HepG2 (cell line): ENCODE results near the gene AGGF1. TPM values are rescaled to one million over a fixed set of nuclear protein-coding genes. Genes with fewer than 3 reads are reported as not detected.

ENCODE experiments used
- ARHGAP35 ChIP-seq: sonication (generic); formaldehyde crosslinking; IDR thresholded peaks from 2 replicates; pipeline ENCODE4 v1.9.0; 2022; ENCODE audit warnings: mild to moderate bottlenecking, inconsistent platforms, moderate library complexity, missing genetic modification reagents, borderline replicate concordance
- EP300 ChIP-seq, 3 experiments: sonication (generic) in 1 of 3; formaldehyde crosslinking in 1 of 3; IDR thresholded peaks; 2 replicates each; pipeline versions ENCODE4 v1.5.1 to v1.6.1; 2011 to 2020; ENCODE audit warnings: low read depth in 2 of 3, low read length in 2 of 3, borderline replicate concordance in 1 of 3, improper control_type of control experiment in 1 of 3, mild to moderate bottlenecking in 1 of 3, missing genetic modification reagents in 1 of 3, moderate library complexity in 1 of 3
- GABPB1 ChIP-seq: IDR thresholded peaks from 2 replicates; pipeline ENCODE4 v1.6.1; 2016; ENCODE audit warnings: mild to moderate bottlenecking, missing genetic modification reagents, moderate library complexity, missing compliant biosample characterization
- HIVEP1 ChIP-seq: sonication (generic); formaldehyde crosslinking; IDR thresholded peaks from 2 replicates; pipeline ENCODE4 v1.4.0; 2020; ENCODE audit warnings: mild to moderate bottlenecking, missing genetic modification reagents
- KDM3A ChIP-seq: IDR thresholded peaks from 2 replicates; pipeline ENCODE4 v1.6.1; 2018; ENCODE audit warnings: low read depth, missing compliant biosample characterization
- KLF16 ChIP-seq, 2 experiments: sonication (generic) in 1 of 2; formaldehyde crosslinking in 1 of 2; IDR thresholded peaks; 2 replicates each; pipeline versions ENCODE4 v1.6.1 to v1.8.0; 2016 to 2023; ENCODE audit warnings: missing genetic modification reagents in 2 of 2, missing compliant biosample characterization in 1 of 2
- MTA1 ChIP-seq: sonication (generic); formaldehyde crosslinking; IDR thresholded peaks from 2 replicates; pipeline ENCODE4 v1.4.0; 2020; ENCODE audit warnings: missing genetic modification reagents, mild to moderate bottlenecking, borderline replicate concordance
- POLR2G ChIP-seq: fragments of 200-400 bp; formaldehyde crosslinking; IDR thresholded peaks from 2 replicates; pipeline ENCODE4 v1.6.1; 2018; ENCODE audit warnings: mild to moderate bottlenecking, low read depth, low read length, moderate library complexity
- RBM39 ChIP-seq: fragments of 200-400 bp; formaldehyde crosslinking; IDR thresholded peaks from one replicate; pipeline ENCODE4 v1.6.1; 2018; ENCODE audit warnings: antibody characterized with exemption, mild to moderate bottlenecking, low read depth, low read length; ENCODE audit not compliant: poor library complexity, severe bottlenecking
- SALL1 ChIP-seq: sonication (generic); formaldehyde crosslinking; IDR thresholded peaks from 2 replicates; pipeline ENCODE4 v1.8.0; 2022; ENCODE audit warnings: mild to moderate bottlenecking, missing genetic modification reagents
- SATB2 ChIP-seq: sonication (generic); formaldehyde crosslinking; IDR thresholded peaks from 2 replicates; pipeline ENCODE4 v1.5.0; 2020; ENCODE audit warnings: missing genetic modification reagents
- SIX1 ChIP-seq: sonication (generic); formaldehyde crosslinking; IDR thresholded peaks from 2 replicates; pipeline ENCODE4 v1.4.0; 2020; ENCODE audit warnings: missing genetic modification reagents, borderline replicate concordance
- TFDP2 ChIP-seq: sonication (generic); formaldehyde crosslinking; IDR thresholded peaks from 2 replicates; pipeline ENCODE4 v1.4.0; 2020; ENCODE audit warnings: missing genetic modification reagents
- THAP9 ChIP-seq: sonication (generic); formaldehyde crosslinking; IDR thresholded peaks from 2 replicates; pipeline ENCODE4; 2020; ENCODE audit warnings: missing genetic modification reagents, mild to moderate bottlenecking, borderline replicate concordance
- ZNF138 ChIP-seq: sonication (generic); formaldehyde crosslinking; IDR thresholded peaks from 2 replicates; pipeline ENCODE4 v1.5.0; 2020; ENCODE audit warnings: mild to moderate bottlenecking, low read depth, missing genetic modification reagents
- ZNF598 ChIP-seq: sonication (generic); formaldehyde crosslinking; IDR thresholded peaks from 2 replicates; pipeline ENCODE4 v1.5.1; 2020; ENCODE audit warnings: mild to moderate bottlenecking, missing genetic modification reagents, borderline replicate concordance
- ZNF879 ChIP-seq: sonication (generic); formaldehyde crosslinking; IDR thresholded peaks from 2 replicates; pipeline ENCODE4 v1.8.1; 2023; ENCODE audit warnings: missing genetic modification reagents
- ZSCAN20 ChIP-seq: sonication (generic); formaldehyde crosslinking; IDR thresholded peaks from 2 replicates; pipeline ENCODE4 v1.4.0; 2020; ENCODE audit warnings: missing genetic modification reagents, mild to moderate bottlenecking, borderline replicate concordance
- polyA plus RNA-seq, 8 experiments: library from polyadenylated mRNA; depleted of rRNA in 3 of 8; stranded (reverse) in 7 of 8; unstranded in 1 of 8; fragments of >200 nt; fragmentation: Illumina TruSeq in 4 of 8; extraction: Trizol in 4 of 8; gene quantifications; 2 replicates each; pipeline versions ENCODE4 v1.2.1 to v1.2.3, GENCODE V29; 2011 to 2016; ENCODE audit warnings: low read depth in 4 of 8, missing spikeins in 1 of 8, mixed read lengths in 1 of 8; ENCODE audit not compliant: insufficient read depth in 1 of 8
- total RNA-seq, 5 experiments: library from RNA; depleted of rRNA; stranded (reverse); fragments of >200 nt; fragmentation: Illumina TruSeq; extraction: Trizol; gene quantifications; 2 replicates each; pipeline ENCODE4 v1.2.3, GENCODE V29; 2016; ENCODE audit warnings: low read depth in 1 of 5
- TF ChIP-seq, protein P1 (sequence below): sonication (generic); formaldehyde crosslinking; conservative IDR thresholded peaks from 2 replicates; pipeline ENCODE4 v1.8.0; 2022; ENCODE audit warnings: low read depth, missing genetic modification reagents
- TF ChIP-seq, protein P2 (sequence below): sonication (generic); formaldehyde crosslinking; IDR thresholded peaks from 2 replicates; pipeline ENCODE4 v1.4.0; 2020; ENCODE audit warnings: mild to moderate bottlenecking, low read depth, missing genetic modification reagents

AGGF1 gene
- total and polyA plus RNA-seq, 2 of the 13 experiments (the other 11 are each of a cell fraction or from before 2014, with no cell fraction given) = 12.9 to 15.5 TPM

DNA sequence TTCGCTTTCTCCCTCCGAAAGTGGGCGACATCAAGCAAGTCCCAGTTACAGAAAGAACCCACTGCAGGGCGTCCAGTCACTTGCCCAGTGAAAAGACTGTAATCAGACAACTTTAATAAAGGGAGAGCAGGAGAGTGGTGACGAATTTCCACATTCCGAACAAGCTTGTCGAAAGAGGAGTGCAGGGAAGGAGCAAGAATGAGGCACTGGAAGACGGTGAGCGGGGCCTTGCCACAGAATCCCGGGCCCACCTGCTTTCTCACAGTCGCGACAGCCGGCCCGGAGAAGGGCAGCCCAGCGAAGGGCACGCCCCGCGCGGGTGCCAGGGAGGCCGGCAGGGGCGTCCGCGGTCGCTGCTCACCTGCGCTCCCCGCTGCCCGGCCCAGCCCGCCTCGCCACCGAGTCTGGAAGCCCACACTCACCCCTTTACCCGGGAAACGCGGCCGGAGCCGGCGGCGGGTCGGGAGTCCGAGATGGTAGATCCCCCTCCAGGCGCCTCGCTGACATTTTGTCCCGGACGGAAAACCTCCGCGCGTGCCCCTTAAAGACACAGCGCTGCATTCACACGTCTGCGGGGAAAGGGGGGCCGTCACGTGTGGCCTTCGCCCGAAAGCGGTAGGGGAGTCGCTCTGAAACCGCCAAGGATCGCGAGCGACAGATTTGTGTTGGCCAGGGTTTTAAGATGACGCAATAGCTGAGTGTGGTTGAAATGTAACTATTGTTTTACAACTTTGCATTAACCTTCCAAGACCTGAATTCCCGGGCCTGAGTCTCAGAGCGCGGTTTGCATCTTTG lies 56.7 kb downstream of the AGGF1 start, which contains the start of gene ZBED3 (continued):
- TF ChIP-seq ZSCAN20 (CRISPR knock-in tag) (peak; percentile 46; the same call in 1 of the 2 replicates), SALL1 (peak; percentile 30), HIVEP1 (CRISPR knock-in tag) (peak; percentile 50; the same call in 1 of the 2 replicates), ARHGAP35 (CRISPR knock-in tag) (no peak), POLR2G (peak; percentile 70), ZNF138 (CRISPR knock-in tag) (peak; percentile 88; the same call in 1 of the 2 replicates), RBM39 (peak; percentile 53), EP300 (IDR thresholded peaks at IDR 0.05; ENCODE audit: low read depth in 2 of 2, low read length in 2 of 2) (peak in 1 of 2 experiments; percentile 31; a peak in 1 of 4 replicates), EP300 (CRISPR knock-in tag; IDR thresholded peaks at IDR 0.05; ENCODE audit: borderline replicate concordance) (no peak), SATB2 (CRISPR knock-in tag) (no peak), TFDP2 (CRISPR knock-in tag) (peak; percentile 66; the same call in 1 of the 2 replicates), MTA1 (CRISPR knock-in tag) (peak; percentile 79; the same call in 1 of the 2 replicates), ZNF879 (no peak), ZNF598 (CRISPR knock-in tag) (peak; percentile 43; the same call in 1 of the 2 replicates), GABPB1 (CRISPR knock-in tag) (peak; percentile 67), THAP9 (CRISPR knock-in tag) (0 out of 2 replicates have a peak, but pooled peaks have one; percentile 42), KDM3A (CRISPR knock-in tag) (no peak), SIX1 (CRISPR knock-in tag) (no peak), KLF16 (CRISPR knock-in tag; IDR thresholded peaks at IDR 0.05) (0 out of 4 replicates have a peak, but pooled peaks of 1 of the 2 experiments have one; percentile 18)
- TF ChIP-seq, protein P1, sequence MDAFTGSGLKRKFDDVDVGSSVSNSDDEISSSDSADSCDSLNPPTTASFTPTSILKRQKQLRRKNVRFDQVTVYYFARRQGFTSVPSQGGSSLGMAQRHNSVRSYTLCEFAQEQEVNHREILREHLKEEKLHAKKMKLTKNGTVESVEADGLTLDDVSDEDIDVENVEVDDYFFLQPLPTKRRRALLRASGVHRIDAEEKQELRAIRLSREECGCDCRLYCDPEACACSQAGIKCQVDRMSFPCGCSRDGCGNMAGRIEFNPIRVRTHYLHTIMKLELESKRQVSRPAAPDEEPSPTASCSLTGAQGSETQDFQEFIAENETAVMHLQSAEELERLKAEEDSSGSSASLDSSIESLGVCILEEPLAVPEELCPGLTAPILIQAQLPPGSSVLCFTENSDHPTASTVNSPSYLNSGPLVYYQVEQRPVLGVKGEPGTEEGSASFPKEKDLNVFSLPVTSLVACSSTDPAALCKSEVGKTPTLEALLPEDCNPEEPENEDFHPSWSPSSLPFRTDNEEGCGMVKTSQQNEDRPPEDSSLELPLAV (CRISPR knock-in tag) = no peak
- TF ChIP-seq, protein P2, sequence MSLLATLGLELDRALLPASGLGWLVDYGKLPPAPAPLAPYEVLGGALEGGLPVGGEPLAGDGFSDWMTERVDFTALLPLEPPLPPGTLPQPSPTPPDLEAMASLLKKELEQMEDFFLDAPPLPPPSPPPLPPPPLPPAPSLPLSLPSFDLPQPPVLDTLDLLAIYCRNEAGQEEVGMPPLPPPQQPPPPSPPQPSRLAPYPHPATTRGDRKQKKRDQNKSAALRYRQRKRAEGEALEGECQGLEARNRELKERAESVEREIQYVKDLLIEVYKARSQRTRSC (CRISPR knock-in tag) = no peak
